Lung (tissue), 12 donors: Measurements from ENCODE around the gene EEF1A2. TPM values are rescaled to one million over a fixed set of nuclear protein-coding genes. Genes with fewer than 3 reads are reported as not detected.
A peak's percentile ranks its signal among the peaks of the same experiment; 100 is the strongest.

ENCODE experiments used
- ATAC-seq: fragments of 200-7000 bp; cut with Tn5 transposase; one replicate; pipeline ENCODE4 v1.9.1; 2020; ENCODE audit warnings: moderate number of reproducible peaks; ENCODE audit not compliant: insufficient read depth, low FRiP score
- DNase-seq, 3 donors: peaks; one replicate each; pipeline ENCODE4 v3.0.0-alpha.2; 2013 to 2017
- H3K27ac ChIP-seq, 2 donors: one replicate each; pipeline ENCODE4 v1.5.1; 2013; ENCODE audit warnings: mild to moderate bottlenecking in 2 of 2, moderate library complexity in 2 of 2, control low read depth in 1 of 2, inconsistent platforms in 1 of 2, low read depth in 1 of 2, low read length in 1 of 2
- H3K27me3 ChIP-seq, 3 donors: one replicate each; pipeline ENCODE4 v1.5.1; 2013; ENCODE audit warnings: low read length in 2 of 3; ENCODE audit not compliant: control insufficient read depth in 3 of 3, insufficient read depth in 3 of 3
- H3K36me3 ChIP-seq, 4 donors: one replicate each; pipeline ENCODE4 v1.5.1; 2013; ENCODE audit warnings: low read length in 4 of 4, mild to moderate bottlenecking in 1 of 4, moderate library complexity in 1 of 4; ENCODE audit not compliant: control insufficient read depth in 4 of 4, insufficient read depth in 4 of 4
- H3K4me1 ChIP-seq, 5 donors: one replicate each; pipeline ENCODE4 v1.5.1; 2013; ENCODE audit warnings: low read length in 5 of 5, mild to moderate bottlenecking in 2 of 5, moderate library complexity in 1 of 5; ENCODE audit not compliant: control insufficient read depth in 5 of 5, insufficient read depth in 5 of 5
- H3K4me3 ChIP-seq: one replicate; pipeline ENCODE4 v1.5.1; 2013; ENCODE audit warnings: mild to moderate bottlenecking, control low read depth, moderate library complexity
- H3K9ac ChIP-seq, 2 donors: one replicate each; pipeline ENCODE4 v1.5.1; 2013; ENCODE audit warnings: low read length in 2 of 2, control low read depth in 1 of 2; ENCODE audit not compliant: insufficient read depth in 1 of 2
- H3K9me3 ChIP-seq, 4 donors: one replicate each; pipeline ENCODE4 v1.5.1; 2013; ENCODE audit warnings: low read length in 3 of 4, mild to moderate bottlenecking in 1 of 4, moderate library complexity in 1 of 4; ENCODE audit not compliant: control insufficient read depth in 4 of 4, insufficient read depth in 3 of 4
- WGBS, 2 donors: extraction: QIAGEN DNeasy Blood & Tissue Kit; methylation state at CpG; one replicate each; pipeline ENCODE4 v1.1.7; 2013; 5-methylcytosine and 5-hydroxymethylcytosine counted together
- polyA plus RNA-seq, 2 donors: library from polyadenylated mRNA; stranded (reverse); fragments of 200-250 nt; gene quantifications; one replicate each; pipeline ENCODE4 v1.2.1, GENCODE V29; 2013
- total RNA-seq, 2 donors: library from RNA; depleted of rRNA in 1 of 2; stranded (reverse); fragments of >200 nt in 1 of 2; gene quantifications; one replicate each; pipeline ENCODE4 v1.2.1, GENCODE V29; 2014 to 2021
- TF ChIP-seq, protein P1 (sequence below): IDR thresholded peaks from 2 replicates; pipeline ENCODE4 v1.5.1; 2012; ENCODE audit warnings: mild to moderate bottlenecking; ENCODE audit errors: control extremely low read depth, extremely low read depth
- donor health status: control.
- donor health status: control.
- donor health status: Bipolar disorder and iron deficiency.
- donor health status: healthy.
- donor health status: DM: yes; HTN: yes; CAD: no.

EEF1A2 gene
- total and polyA plus RNA-seq, 4 donors = 0.47 to 1.9 (median 1.0) TPM

DNA sequence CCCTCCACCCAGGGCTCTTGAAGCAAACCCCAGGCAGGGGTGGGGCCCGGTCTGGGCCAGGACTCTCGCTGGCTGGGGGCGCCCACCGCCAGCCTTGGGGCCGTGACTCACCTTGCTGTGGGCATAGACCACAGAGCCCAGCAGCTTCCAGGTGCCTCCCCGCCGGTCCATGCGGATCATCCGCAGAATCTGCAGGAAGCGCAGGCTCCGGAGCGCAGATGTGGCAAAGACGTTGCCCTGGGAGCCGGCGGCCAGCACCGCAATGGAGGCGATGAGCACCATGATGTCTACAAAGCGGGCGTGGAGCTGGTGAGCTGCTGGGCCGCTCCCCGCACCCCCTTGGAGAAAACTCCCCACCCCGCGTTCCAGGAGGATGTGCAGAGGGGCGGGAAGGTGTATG, 54.3 kb downstream of the EEF1A2 start:
- 92 to 96% methylated on average over 24 of the region's 24 CpGs for WGBS, 2 donors
- TF ChIP-seq, protein P1, sequence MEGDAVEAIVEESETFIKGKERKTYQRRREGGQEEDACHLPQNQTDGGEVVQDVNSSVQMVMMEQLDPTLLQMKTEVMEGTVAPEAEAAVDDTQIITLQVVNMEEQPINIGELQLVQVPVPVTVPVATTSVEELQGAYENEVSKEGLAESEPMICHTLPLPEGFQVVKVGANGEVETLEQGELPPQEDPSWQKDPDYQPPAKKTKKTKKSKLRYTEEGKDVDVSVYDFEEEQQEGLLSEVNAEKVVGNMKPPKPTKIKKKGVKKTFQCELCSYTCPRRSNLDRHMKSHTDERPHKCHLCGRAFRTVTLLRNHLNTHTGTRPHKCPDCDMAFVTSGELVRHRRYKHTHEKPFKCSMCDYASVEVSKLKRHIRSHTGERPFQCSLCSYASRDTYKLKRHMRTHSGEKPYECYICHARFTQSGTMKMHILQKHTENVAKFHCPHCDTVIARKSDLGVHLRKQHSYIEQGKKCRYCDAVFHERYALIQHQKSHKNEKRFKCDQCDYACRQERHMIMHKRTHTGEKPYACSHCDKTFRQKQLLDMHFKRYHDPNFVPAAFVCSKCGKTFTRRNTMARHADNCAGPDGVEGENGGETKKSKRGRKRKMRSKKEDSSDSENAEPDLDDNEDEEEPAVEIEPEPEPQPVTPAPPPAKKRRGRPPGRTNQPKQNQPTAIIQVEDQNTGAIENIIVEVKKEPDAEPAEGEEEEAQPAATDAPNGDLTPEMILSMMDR = no peak
- no peaks in the 10 kb centered on the region for H3K36me3 ChIP-seq
- H3K27me3 ChIP-seq = peaks cover 0 to 8% (median 0%) of the 10 kb centered on the region in 3 donors
- no peak overlapping the region for H3K9ac ChIP-seq
- DNase-seq (no peak), ATAC-seq (no peak)
- no peak overlapping the region for H3K27ac ChIP-seq
- no peaks in the 10 kb centered on the region for H3K9me3 ChIP-seq
- H3K4me1 ChIP-seq = peaks cover 0 to 18% (median 0%) of the 10 kb centered on the region in 5 donors
- H3K4me3 ChIP-seq = no peak overlapping the region

DNA sequence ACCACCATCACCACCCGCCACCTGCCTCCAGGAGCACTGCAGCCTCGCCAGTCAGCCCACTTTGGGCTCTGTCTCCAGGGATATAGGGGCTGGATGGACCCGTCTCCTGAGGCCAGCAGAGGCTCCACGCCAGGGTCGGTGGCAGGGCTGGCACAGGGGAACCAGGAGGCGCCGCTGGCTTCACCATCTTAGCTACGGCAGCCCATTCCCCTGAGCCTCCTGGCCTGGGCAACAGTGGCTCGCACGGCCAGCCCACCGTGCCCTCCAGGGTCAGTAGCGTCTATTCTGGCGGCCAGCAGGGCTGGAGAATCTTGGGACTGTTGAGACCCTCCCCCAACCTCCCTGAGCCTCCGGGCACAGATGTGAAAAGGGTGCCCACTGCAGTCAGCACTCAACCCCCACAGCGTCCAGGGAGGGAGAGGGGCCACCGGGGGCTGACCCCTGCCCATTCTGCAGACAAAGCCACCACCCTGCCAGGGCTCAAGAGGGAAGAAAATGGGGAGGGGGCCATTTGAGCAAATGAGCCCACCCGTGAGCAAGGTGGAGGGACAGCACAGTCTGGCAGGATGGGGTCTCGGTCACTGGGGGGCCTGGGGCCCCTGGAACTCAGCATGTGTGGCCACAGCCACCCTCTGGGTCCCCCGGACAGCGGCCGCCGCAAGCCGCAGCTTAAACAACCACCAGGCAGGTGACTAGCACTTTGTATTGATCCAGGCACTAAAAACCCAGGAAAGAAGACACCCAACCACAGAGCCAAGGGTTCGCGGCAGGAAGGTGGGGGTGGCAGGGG, 55.1 kb downstream of the EEF1A2 start:
- Histone ChIP-seq H3K27me3 (peaks cover 0 to 8% (median 0%) of the 10 kb centered on the region in 3 donors), H3K9me3 (no peaks in the 10 kb centered on the region), H3K4me1 (peaks cover 0 to 18% (median 0%) of the 10 kb centered on the region in 5 donors), H3K27ac (no peak overlapping the region), H3K9ac (no peak overlapping the region), H3K36me3 (no peaks in the 10 kb centered on the region), H3K4me3 (no peak overlapping the region)
- ATAC-seq (no peak), DNase-seq (no peak)
- TF ChIP-seq, protein P1 = no peak
- WGBS, 2 donors = 93% methylated on average over 24 to 25 of the region's 25 CpGs

DNA sequence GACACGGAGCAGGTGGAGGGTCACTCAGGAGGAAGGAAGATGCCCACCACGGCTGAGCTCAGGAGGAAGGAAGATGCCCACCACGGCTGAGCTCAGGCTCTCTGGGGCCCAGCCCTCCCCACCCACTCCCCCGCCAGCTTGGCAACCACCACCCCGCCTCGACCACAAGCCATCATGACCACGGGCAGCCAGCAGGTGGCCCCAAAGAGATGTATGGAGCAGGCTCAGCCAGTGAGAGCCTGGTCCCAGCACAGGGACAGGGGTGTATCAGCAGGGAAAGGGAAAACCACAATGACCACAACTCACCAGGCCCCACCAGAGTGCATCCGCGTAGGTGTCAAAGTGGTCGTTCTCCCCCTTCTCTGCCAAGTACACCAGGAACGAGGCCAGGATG, 56.8 kb downstream of the EEF1A2 start:
- H3K4me3 ChIP-seq = no peak overlapping the region
- peak; percentile 37 to 43 (median 40) for DNase-seq
- no peaks in the 10 kb centered on the region for H3K36me3 ChIP-seq
- no peak for ATAC-seq
- 16 to 32% methylated on average over 11 of the region's 11 CpGs for WGBS, 2 donors
- H3K27ac ChIP-seq = no peak overlapping the region
- peaks cover 0 to 9% (median 0%) of the 10 kb centered on the region in 5 donors for H3K4me1 ChIP-seq
- TF ChIP-seq, protein P1 = no peak
- H3K27me3 ChIP-seq = peaks cover 0 to 2% (median 0%) of the 10 kb centered on the region in 3 donors
- H3K9me3 ChIP-seq = no peaks in the 10 kb centered on the region
- no peak overlapping the region for H3K9ac ChIP-seq
